ENCODE measurements around the gene CEP164.

CEP164 gene

DNA sequence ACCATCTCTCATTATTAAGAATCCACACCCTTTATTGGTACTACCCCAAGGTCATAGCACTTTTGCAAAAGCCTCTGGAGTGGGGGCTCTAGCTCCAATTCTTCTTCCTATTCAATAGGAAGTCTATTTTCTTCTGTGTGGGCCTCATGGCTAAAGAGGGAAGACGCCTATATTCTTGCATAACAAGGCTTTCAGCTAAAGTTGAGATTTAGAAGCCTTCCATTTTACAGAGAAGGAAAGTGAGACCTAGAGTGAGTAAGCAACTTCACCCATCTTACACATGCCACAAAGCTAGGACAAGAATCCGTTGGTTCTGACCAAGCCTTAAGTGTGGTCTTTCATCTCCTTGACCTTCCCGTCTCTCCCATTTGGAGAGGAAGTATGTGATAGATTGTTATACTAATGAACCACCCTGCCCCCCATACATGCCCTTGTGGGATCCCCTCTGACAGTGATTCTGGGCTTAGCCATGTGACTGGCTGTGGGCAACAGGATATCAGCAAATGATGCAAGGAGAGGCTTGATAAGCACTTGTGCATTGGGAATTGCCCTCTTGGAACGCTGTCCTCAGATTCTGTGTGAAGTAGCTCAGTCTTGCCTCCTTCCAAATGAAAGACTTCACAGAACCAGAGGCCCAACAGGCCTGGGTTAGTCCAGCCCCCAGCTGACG, 23.9 kb upstream of the CEP164 start:
- Histone ChIP-seq H2AFZ (ENCODE audit: low read length) (no peak overlapping the region), H3K4me2 (ENCODE audit: insufficient read depth, low read length, poor library complexity, severe bottlenecking) (no peak overlapping the region), H3K23ac (ENCODE audit: low read depth, low read length, poor library complexity) (no peak overlapping the region), H3K4me1 (ENCODE audit: control insufficient read depth in 2 of 2, insufficient read depth in 1 of 2, low read depth in 1 of 2, low read length in 2 of 2) (peaks cover 16 to 20% of the 10 kb centered on the region in 2 donors), H3K18ac (ENCODE audit: low read length) (no peak overlapping the region), H4K91ac (ENCODE audit: low read depth, low read length, poor library complexity) (no peak overlapping the region), H3K27me3 (ENCODE audit: control insufficient read depth in 3 of 3, insufficient read depth in 3 of 3, low read depth in 1 of 3, low read length in 3 of 3) (no peaks in the 10 kb centered on the region), H3K14ac (ENCODE audit: low read length) (no peak overlapping the region), H2BK12ac (ENCODE audit: low read length) (no peak overlapping the region), H2BK120ac (ENCODE audit: low read depth, low read length) (no peak overlapping the region), H3K4me3 (ENCODE audit: low read length in 2 of 2) (no peak overlapping the region), H3K9me3 (replicated peaks in 1 of 2; ENCODE audit: control insufficient read depth in 2 of 2, insufficient read depth in 1 of 2, low read depth in 1 of 2, low read length in 2 of 2) (no peaks in the 10 kb centered on the region), H4K8ac (ENCODE audit: low read depth, low read length) (no peak overlapping the region), H3K4ac (ENCODE audit: low read length) (no peak overlapping the region), H2BK5ac (ENCODE audit: low read length) (no peak overlapping the region), H3K27ac (replicated peaks; ENCODE audit: low read length) (no peak overlapping the region), H2AK5ac (ENCODE audit: low read depth, low read length) (no peak overlapping the region), H2BK15ac (ENCODE audit: low read length) (no peak overlapping the region), H3K36me3 (replicated peaks in 1 of 2; ENCODE audit: control insufficient read depth in 2 of 2, insufficient read depth in 2 of 2, low read length in 2 of 2) (peaks cover 0 to 3% of the 10 kb centered on the region in 2 donors), H3K79me1 (ENCODE audit: low read depth, low read length) (no peaks in the 10 kb centered on the region), H3K9ac (ENCODE audit: low read depth, low read length, poor library complexity) (no peak overlapping the region)
- no CpG with 5 or more reads among the region's 5 CpGs for WGBS, 2 donors (ENCODE audit: extremely low coverage in 2 of 2, insufficient read length in 2 of 2, insufficient replicate concordance in 1 of 2)
- no peak for DNase-seq (ENCODE audit: low spot score)

DNA sequence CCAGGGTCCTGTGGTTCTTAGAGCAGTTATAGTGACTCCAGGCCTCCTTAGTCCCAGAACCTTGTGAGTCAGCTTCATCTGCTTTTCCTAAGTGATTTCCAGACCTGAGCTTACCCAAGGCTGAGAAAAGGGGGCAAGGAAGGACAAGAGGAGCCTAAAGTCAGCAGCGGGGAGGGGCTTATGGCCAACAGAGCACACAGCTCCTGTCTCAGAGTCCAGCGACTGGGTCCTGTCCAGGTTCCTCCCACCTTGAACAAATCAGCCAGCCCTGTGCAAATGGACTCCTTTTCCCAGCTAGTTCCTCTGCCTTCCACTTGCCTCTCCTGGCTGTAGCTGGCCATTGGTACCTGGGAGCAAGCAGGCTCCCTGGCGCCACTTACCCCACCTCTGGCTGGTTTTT, 22.5 kb upstream of the CEP164 start:
- Histone ChIP-seq H2BK5ac (ENCODE audit: low read length) (no peak overlapping the region), H3K23ac (ENCODE audit: low read depth, low read length, poor library complexity) (no peak overlapping the region), H2AFZ (ENCODE audit: low read length) (no peak overlapping the region), H3K4me1 (ENCODE audit: control insufficient read depth in 2 of 2, insufficient read depth in 1 of 2, low read depth in 1 of 2, low read length in 2 of 2) (peaks cover 5 to 8% of the 10 kb centered on the region in 2 donors), H3K4me3 (ENCODE audit: low read length in 2 of 2) (no peak overlapping the region), H3K18ac (ENCODE audit: low read length) (no peak overlapping the region), H3K9ac (ENCODE audit: low read depth, low read length, poor library complexity) (no peak overlapping the region), H3K27ac (replicated peaks; ENCODE audit: low read length) (no peak overlapping the region), H3K27me3 (ENCODE audit: control insufficient read depth in 3 of 3, insufficient read depth in 3 of 3, low read depth in 1 of 3, low read length in 3 of 3) (no peaks in the 10 kb centered on the region), H4K91ac (ENCODE audit: low read depth, low read length, poor library complexity) (no peak overlapping the region), H2BK15ac (ENCODE audit: low read length) (no peak overlapping the region), H3K9me3 (replicated peaks in 1 of 2; ENCODE audit: control insufficient read depth in 2 of 2, insufficient read depth in 1 of 2, low read depth in 1 of 2, low read length in 2 of 2) (no peaks in the 10 kb centered on the region), H4K8ac (ENCODE audit: low read depth, low read length) (no peak overlapping the region), H2AK5ac (ENCODE audit: low read depth, low read length) (no peak overlapping the region), H3K4ac (ENCODE audit: low read length) (no peak overlapping the region), H3K79me1 (ENCODE audit: low read depth, low read length) (no peaks in the 10 kb centered on the region), H2BK120ac (ENCODE audit: low read depth, low read length) (no peak overlapping the region), H3K14ac (ENCODE audit: low read length) (no peak overlapping the region), H3K36me3 (replicated peaks in 1 of 2; ENCODE audit: control insufficient read depth in 2 of 2, insufficient read depth in 2 of 2, low read length in 2 of 2) (peaks cover 0 to 3% of the 10 kb centered on the region in 2 donors), H3K4me2 (ENCODE audit: insufficient read depth, low read length, poor library complexity, severe bottlenecking) (no peak overlapping the region), H2BK12ac (ENCODE audit: low read length) (no peak overlapping the region)
- DNase-seq (ENCODE audit: low spot score), result no peak
- WGBS, 2 donors (ENCODE audit: extremely low coverage in 2 of 2, insufficient read length in 2 of 2, insufficient replicate concordance in 1 of 2), result no CpG with 5 or more reads among the region's 3 CpGs

DNA sequence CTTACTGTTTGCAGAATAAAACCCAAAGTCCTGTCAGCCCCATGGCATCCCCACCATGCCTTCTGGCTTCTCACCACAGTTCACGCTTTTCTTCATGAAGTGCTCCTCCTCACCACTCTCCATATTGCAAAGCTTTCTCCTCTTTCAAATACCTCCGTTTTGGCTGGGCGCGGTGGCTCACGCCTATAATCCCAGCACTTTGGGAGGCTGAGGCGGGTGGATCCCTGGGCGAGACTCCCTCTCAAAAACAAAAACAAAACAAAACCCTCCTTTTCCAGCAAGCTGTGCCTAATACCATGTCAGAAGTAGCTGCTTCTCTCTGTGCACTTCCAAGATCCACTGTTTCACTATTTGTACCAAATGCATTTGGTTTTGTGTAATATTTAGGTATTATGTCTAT, 18.3 kb upstream of the CEP164 start:
- Histone ChIP-seq H3K9ac (ENCODE audit: low read depth, low read length, poor library complexity) (no peak overlapping the region), H2BK5ac (ENCODE audit: low read length) (no peak overlapping the region), H2AK5ac (ENCODE audit: low read depth, low read length) (no peak overlapping the region), H3K4ac (ENCODE audit: low read length) (no peak overlapping the region), H4K91ac (ENCODE audit: low read depth, low read length, poor library complexity) (no peak overlapping the region), H3K14ac (ENCODE audit: low read length) (no peak overlapping the region), H2BK120ac (ENCODE audit: low read depth, low read length) (no peak overlapping the region), H3K27me3 (ENCODE audit: control insufficient read depth in 3 of 3, insufficient read depth in 3 of 3, low read depth in 1 of 3, low read length in 3 of 3) (no peaks in the 10 kb centered on the region), H3K4me2 (ENCODE audit: insufficient read depth, low read length, poor library complexity, severe bottlenecking) (no peak overlapping the region), H3K79me1 (ENCODE audit: low read depth, low read length) (no peaks in the 10 kb centered on the region), H3K9me3 (replicated peaks in 1 of 2; ENCODE audit: control insufficient read depth in 2 of 2, insufficient read depth in 1 of 2, low read depth in 1 of 2, low read length in 2 of 2) (no peaks in the 10 kb centered on the region), H3K36me3 (replicated peaks in 1 of 2; ENCODE audit: control insufficient read depth in 2 of 2, insufficient read depth in 2 of 2, low read length in 2 of 2) (peaks cover 0 to 3% of the 10 kb centered on the region in 2 donors), H3K18ac (ENCODE audit: low read length) (no peak overlapping the region), H3K23ac (ENCODE audit: low read depth, low read length, poor library complexity) (no peak overlapping the region), H3K4me3 (ENCODE audit: low read length in 2 of 2) (no peak overlapping the region), H3K4me1 (ENCODE audit: control insufficient read depth in 2 of 2, insufficient read depth in 1 of 2, low read depth in 1 of 2, low read length in 2 of 2) (peaks cover 0 to under 1% of the 10 kb centered on the region in 2 donors), H3K27ac (replicated peaks; ENCODE audit: low read length) (no peak overlapping the region), H2AFZ (ENCODE audit: low read length) (no peak overlapping the region), H2BK15ac (ENCODE audit: low read length) (no peak overlapping the region), H2BK12ac (ENCODE audit: low read length) (no peak overlapping the region), H4K8ac (ENCODE audit: low read depth, low read length) (no peak overlapping the region)
- DNase-seq (ENCODE audit: low spot score), result no peak
- no CpG with 5 or more reads among the region's 7 CpGs for WGBS, 2 donors (ENCODE audit: extremely low coverage in 2 of 2, insufficient read length in 2 of 2, insufficient replicate concordance in 1 of 2)

DNA sequence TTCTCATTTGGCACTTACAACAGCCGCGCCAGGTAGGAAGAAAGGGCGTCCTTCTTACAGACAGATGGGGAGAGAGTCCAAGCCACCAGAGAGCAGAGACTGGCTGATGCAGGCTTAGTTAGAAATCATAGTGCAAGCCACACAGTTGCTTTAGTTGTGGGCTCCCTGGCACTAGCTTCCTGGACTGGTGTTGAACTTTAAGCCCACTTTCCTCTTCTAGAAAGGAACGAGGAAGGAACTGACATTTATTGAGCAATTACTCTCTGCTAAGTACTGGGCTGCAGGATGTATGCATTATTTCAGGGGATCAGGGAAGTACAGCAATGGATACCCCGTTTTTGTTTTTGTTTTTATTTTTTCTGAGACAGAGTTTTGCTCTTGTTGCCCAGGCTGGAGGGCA, 14.6 kb upstream of the CEP164 start:
- Histone ChIP-seq H3K4me1 (ENCODE audit: control insufficient read depth in 2 of 2, insufficient read depth in 1 of 2, low read depth in 1 of 2, low read length in 2 of 2) (peaks cover 8 to 11% of the 10 kb centered on the region in 2 donors), H2BK15ac (ENCODE audit: low read length) (no peak overlapping the region), H3K23ac (ENCODE audit: low read depth, low read length, poor library complexity) (no peak overlapping the region), H4K91ac (ENCODE audit: low read depth, low read length, poor library complexity) (no peak overlapping the region), H3K4me2 (ENCODE audit: insufficient read depth, low read length, poor library complexity, severe bottlenecking) (no peak overlapping the region), H3K9ac (ENCODE audit: low read depth, low read length, poor library complexity) (no peak overlapping the region), H3K14ac (ENCODE audit: low read length) (no peak overlapping the region), H4K8ac (ENCODE audit: low read depth, low read length) (no peak overlapping the region), H3K9me3 (replicated peaks in 1 of 2; ENCODE audit: control insufficient read depth in 2 of 2, insufficient read depth in 1 of 2, low read depth in 1 of 2, low read length in 2 of 2) (no peaks in the 10 kb centered on the region), H2BK120ac (ENCODE audit: low read depth, low read length) (no peak overlapping the region), H3K27me3 (ENCODE audit: control insufficient read depth in 3 of 3, insufficient read depth in 3 of 3, low read depth in 1 of 3, low read length in 3 of 3) (no peaks in the 10 kb centered on the region), H2BK5ac (ENCODE audit: low read length) (no peak overlapping the region), H3K4ac (ENCODE audit: low read length) (no peak overlapping the region), H2AK5ac (ENCODE audit: low read depth, low read length) (no peak overlapping the region), H2BK12ac (ENCODE audit: low read length) (no peak overlapping the region), H3K79me1 (ENCODE audit: low read depth, low read length) (no peaks in the 10 kb centered on the region), H3K4me3 (ENCODE audit: low read length in 2 of 2) (no peak overlapping the region), H3K36me3 (replicated peaks in 1 of 2; ENCODE audit: control insufficient read depth in 2 of 2, insufficient read depth in 2 of 2, low read length in 2 of 2) (no peaks in the 10 kb centered on the region), H2AFZ (ENCODE audit: low read length) (no peak overlapping the region), H3K27ac (replicated peaks; ENCODE audit: low read length) (no peak overlapping the region), H3K18ac (ENCODE audit: low read length) (no peak overlapping the region)
- no CpG with 5 or more reads among the region's 5 CpGs for WGBS, 2 donors (ENCODE audit: extremely low coverage in 2 of 2, insufficient read length in 2 of 2, insufficient replicate concordance in 1 of 2)
- no peak for DNase-seq (ENCODE audit: low spot score)
